ENCODE measurements around the gene AKNA.
A peak's percentile ranks its signal among the peaks of the same experiment; 100 is the strongest.

The AKNA gene

GRCh38 chr9:114299286-114300152 is 88.3 kb downstream of the AKNA start:
- DNase-seq, result no peak

- DNase-seq, result no peak
Measured at GRCh38 chr9:114296338-114296737, 91.4 kb downstream of the AKNA start.

- no peak for DNase-seq
Measured at GRCh38 chr9:114294664-114295063, 93.1 kb downstream of the AKNA start.

- no peak for DNase-seq
Measured at GRCh38 chr9:114291886-114292590, 95.7 kb downstream of the AKNA start.

- DNase-seq, result peak; percentile 19
Measured at GRCh38 chr9:114291064-114291474, 96.7 kb downstream of the AKNA start.

GRCh38 chr9:114290561-114290986 is 97.2 kb downstream of the AKNA start:
- no peak for DNase-seq

GRCh38 chr9:114289571-114290481 is 98.0 kb downstream of the AKNA start:
- no peak for DNase-seq

GRCh38 chr9:114289106-114289505 is 98.7 kb downstream of the AKNA start:
- no peak for DNase-seq

- no peak for DNase-seq
Measured at GRCh38 chr9:114288193-114289091, 99.3 kb downstream of the AKNA start.

- DNase-seq, result no peak
Measured at GRCh38 chr9:114287763-114288192, 100.0 kb downstream of the AKNA start.

- peak; percentile 47 for DNase-seq
Measured at GRCh38 chr9:114287001-114287762, 100.6 kb downstream of the AKNA start.

GRCh38 chr9:114286146-114286679 is 101.6 kb downstream of the AKNA start:
- DNase-seq, result no peak

- DNase-seq, result no peak
Measured at GRCh38 chr9:114285166-114285867, 102.5 kb downstream of the AKNA start.

GRCh38 chr9:114284316-114285060 is 103.3 kb downstream of the AKNA start:
- DNase-seq, result no peak
